ENCODE measurements around the gene CDCA7.

Gene CDCA7

DNA sequence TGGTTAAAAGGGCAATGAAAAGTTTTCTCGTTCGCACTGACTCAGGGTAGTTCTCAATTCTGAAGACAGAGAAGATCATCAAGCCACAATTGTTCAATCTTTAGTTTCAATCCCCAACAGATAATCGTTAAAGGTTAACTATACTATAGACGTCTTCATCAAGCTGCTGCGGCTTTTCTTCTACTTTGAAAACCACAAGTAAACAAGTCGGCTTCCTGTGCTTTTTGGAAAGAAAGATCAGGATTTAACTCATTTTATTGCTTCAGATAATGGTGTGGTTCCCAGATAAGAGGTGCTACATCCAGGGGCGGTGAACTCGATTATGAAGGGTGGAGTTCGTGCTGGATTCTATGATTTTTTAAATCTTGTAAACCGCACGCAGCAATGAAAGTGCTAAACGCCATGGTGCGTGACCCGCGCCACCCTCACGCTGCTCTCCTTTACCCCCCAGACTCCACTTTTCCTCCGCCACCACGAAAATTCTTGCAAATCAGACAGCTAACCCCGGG, 545 bp upstream of the CDCA7 start:
- peak overlapping the region; percentile 94 to 97 (median 96) for H3K27ac Mint-ChIP-seq
- H3K9me3 Mint-ChIP-seq: no peaks in the 10 kb centered on the region
- H3K36me3 Mint-ChIP-seq (ENCODE audit: low read depth): no peaks in the 10 kb centered on the region
- TF ChIP-seq, protein P1, sequence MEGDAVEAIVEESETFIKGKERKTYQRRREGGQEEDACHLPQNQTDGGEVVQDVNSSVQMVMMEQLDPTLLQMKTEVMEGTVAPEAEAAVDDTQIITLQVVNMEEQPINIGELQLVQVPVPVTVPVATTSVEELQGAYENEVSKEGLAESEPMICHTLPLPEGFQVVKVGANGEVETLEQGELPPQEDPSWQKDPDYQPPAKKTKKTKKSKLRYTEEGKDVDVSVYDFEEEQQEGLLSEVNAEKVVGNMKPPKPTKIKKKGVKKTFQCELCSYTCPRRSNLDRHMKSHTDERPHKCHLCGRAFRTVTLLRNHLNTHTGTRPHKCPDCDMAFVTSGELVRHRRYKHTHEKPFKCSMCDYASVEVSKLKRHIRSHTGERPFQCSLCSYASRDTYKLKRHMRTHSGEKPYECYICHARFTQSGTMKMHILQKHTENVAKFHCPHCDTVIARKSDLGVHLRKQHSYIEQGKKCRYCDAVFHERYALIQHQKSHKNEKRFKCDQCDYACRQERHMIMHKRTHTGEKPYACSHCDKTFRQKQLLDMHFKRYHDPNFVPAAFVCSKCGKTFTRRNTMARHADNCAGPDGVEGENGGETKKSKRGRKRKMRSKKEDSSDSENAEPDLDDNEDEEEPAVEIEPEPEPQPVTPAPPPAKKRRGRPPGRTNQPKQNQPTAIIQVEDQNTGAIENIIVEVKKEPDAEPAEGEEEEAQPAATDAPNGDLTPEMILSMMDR (IDR thresholded peaks at IDR 0.05; ENCODE audit: unreplicated experiment in 3 of 3): no peak
- H3K4me1 Mint-ChIP-seq: peaks cover 27% of the 10 kb centered on the region
- peak overlapping the region; percentile 92 to 95 (median 93) for H3K4me3 Mint-ChIP-seq
- H3K27me3 Mint-ChIP-seq (ENCODE audit: low read depth): peaks cover 10% of the 10 kb centered on the region

DNA sequence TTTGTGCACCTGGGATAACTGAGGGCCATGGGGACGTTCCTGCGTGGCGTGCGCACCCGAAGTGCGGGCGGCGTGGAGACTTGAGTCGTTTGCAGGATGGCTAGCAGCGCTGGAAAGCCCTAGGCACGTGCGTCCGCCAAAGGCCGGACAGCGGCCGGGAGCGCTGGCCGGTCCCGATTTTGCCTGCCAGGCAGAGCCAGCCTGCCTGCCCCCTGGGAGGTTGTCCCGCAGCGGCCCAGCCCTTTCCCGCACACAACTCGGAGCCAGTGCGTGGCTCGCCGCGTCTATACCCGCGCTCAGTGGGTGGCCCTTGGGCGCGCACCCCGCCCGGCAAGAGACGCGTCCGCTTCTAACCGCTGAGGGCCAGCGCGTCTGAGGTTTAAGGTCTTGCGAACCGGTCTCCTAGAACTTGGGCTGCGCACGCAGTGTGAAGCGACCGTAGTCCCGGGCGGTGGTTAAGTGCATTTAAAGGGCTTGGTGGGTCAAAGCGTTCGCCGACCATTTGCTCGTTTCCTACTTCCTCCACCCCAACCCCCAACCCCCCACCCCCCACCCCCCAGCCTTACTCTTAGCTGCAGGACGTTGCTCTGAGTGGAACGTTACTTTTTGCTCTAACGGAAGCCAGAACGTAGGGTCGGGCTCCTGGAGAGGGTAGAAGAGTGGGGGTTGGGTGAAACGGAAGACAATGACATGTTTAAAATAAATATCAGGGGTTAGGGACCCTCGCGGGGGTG, 627 bp downstream of the CDCA7 start:
- Mint-ChIP-seq H3K4me3 (peak overlapping the region; percentile 90 to 92 (median 92)), H3K36me3 (ENCODE audit: low read depth) (peaks cover 5% of the 10 kb centered on the region), H3K27me3 (ENCODE audit: low read depth) (peaks cover 10% of the 10 kb centered on the region), H3K9me3 (no peaks in the 10 kb centered on the region), H3K27ac (peak overlapping the region; percentile 65 to 86 (median 67)), H3K4me1 (peaks cover 27% of the 10 kb centered on the region)
- TF ChIP-seq, protein P1 (IDR thresholded peaks at IDR 0.05; ENCODE audit: unreplicated experiment in 3 of 3): no peak

DNA sequence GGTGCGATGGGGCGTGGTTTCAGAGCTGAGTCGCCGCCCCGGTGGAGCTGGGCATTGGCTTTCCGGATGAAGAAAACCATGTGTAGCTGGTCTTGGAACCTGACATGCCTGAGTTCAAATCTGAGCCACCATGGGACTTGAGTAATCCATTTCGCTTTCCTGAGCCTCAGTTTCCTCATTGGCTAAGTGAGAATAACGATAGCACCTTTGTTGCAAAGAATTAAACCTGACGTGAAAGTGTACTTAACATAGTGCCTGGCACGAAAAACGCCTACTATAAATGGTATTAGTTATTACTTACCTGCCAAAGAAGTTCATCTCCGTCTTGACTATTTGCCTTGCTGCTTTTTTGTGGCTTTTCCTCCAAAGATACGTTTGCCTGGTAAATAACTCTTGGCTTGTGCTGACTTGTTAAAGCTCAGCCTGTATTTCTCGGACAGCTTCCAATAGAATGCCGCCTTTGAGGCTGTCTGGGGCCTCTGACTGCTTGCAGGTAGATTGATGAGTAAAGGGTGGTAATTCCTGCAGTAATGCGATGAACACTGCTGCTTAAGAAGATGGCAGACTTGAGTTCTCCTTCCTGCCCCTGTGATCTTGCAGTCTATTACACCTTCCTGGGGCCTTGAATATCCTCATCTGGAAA, 1.3 kb downstream of the CDCA7 start:
- peak overlapping the region; percentile 90 to 92 (median 92) for H3K4me3 Mint-ChIP-seq
- peak overlapping the region; percentile 65 to 86 (median 67) for H3K27ac Mint-ChIP-seq
- H3K9me3 Mint-ChIP-seq: no peaks in the 10 kb centered on the region
- H3K4me1 Mint-ChIP-seq: peaks cover 27% of the 10 kb centered on the region
- H3K27me3 Mint-ChIP-seq (ENCODE audit: low read depth): peaks cover 10% of the 10 kb centered on the region
- H3K36me3 Mint-ChIP-seq (ENCODE audit: low read depth): peaks cover 10% of the 10 kb centered on the region
- TF ChIP-seq, protein P1 (IDR thresholded peaks at IDR 0.05; ENCODE audit: unreplicated experiment in 3 of 3): no peak

DNA sequence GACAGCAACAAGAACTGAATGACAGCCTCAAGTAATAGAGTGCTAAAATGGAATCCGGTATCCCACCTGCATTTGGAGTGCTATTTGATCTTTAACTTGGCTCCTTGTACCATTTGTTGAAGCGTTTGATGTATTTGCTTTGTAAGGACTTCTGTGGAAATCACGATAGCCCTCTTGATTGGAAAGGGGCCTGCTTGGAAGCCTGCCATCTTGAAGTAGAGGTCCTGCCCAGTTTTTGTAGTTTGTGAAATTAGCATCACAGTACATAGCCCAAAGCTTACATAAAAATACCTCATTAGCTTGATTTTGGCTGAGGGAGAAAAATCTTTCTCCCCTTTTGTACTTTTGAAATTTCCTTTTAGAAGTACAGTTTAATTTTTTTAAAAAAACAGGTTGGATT, 2.7 kb downstream of the CDCA7 start:
- H3K27me3 Mint-ChIP-seq (ENCODE audit: low read depth): peaks cover 10% of the 10 kb centered on the region
- peaks cover 15% of the 10 kb centered on the region for H3K36me3 Mint-ChIP-seq (ENCODE audit: low read depth)
- TF ChIP-seq, protein P1 (IDR thresholded peaks at IDR 0.05; ENCODE audit: unreplicated experiment in 3 of 3): no peak
- H3K27ac Mint-ChIP-seq: no peak overlapping the region
- H3K4me3 Mint-ChIP-seq: peak overlapping the region in 2 of 3 experiments; percentile 53 to 90
- H3K9me3 Mint-ChIP-seq: no peaks in the 10 kb centered on the region
- H3K4me1 Mint-ChIP-seq: peaks cover 27% of the 10 kb centered on the region

DNA sequence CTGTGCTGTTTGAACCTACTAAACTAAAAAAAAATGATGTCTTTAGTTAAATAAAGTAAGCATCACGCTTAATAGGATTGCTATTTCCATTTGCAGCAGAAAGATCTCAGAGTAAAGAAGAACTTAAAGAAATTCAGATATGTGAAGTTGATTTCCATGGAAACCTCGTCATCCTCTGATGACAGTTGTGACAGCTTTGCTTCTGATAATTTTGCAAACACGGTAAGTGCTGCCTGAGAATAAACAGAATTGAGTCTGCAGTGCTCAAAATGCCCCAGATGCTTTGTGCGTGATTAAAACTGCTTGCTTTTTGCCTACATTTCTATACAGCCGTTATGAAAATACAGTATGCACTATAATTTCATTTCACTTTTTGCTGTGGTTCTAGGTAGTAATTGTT, 3.9 kb downstream of the CDCA7 start:
- H3K4me3 Mint-ChIP-seq: no peak overlapping the region
- no peaks in the 10 kb centered on the region for H3K9me3 Mint-ChIP-seq
- TF ChIP-seq, protein P1 (IDR thresholded peaks at IDR 0.05; ENCODE audit: unreplicated experiment in 3 of 3): no peak
- H3K27ac Mint-ChIP-seq: no peak overlapping the region
- H3K36me3 Mint-ChIP-seq (ENCODE audit: low read depth): peaks cover 22% of the 10 kb centered on the region
- H3K27me3 Mint-ChIP-seq (ENCODE audit: low read depth): peaks cover 6% of the 10 kb centered on the region
- peaks cover 24% of the 10 kb centered on the region for H3K4me1 Mint-ChIP-seq

Data from nephron (organoid).